A549 (cell line): ENCODE data around the gene C1orf94. TPM values are rescaled to one million over a fixed set of nuclear protein-coding genes. Genes with fewer than 3 reads are reported as not detected.

Experiments
- ATAC-seq, 2 experiments: fragments of 200-7000 bp in 1 of 2; fragments of >200 bp in 1 of 2; cut with Nextera tagmentation in 1 of 2; cut with Tn5 transposase in 1 of 2; 3 replicates each; pipeline versions ENCODE4 v1.8.0 to v1.9.1; 2018 to 2020; ENCODE audit warnings: mild to moderate bottlenecking in 1 of 2, moderate library complexity in 1 of 2
- CTCF ChIA-PET: fragments of 300-600 bp; sonication (Branson Sonifier 250); formaldehyde crosslinking; extraction: SDS; loops from one replicate; lab custom pipeline; 2021; ENCODE audit warnings: antibody characterized with exemption, inconsistent platforms; lab: Yijun Ruan, JAX
- POLR2A ChIA-PET: fragments of 350-600 bp; formaldehyde crosslinking; extraction: SDS; loops from one replicate; lab custom pipeline; 2021; ENCODE audit warnings: antibody characterized with exemption, inconsistent platforms; lab: Yijun Ruan, JAX
- DNase-seq, 2 experiments: peaks; one replicate each; pipeline versions ENCODE4 v3.0.0 to v3.0.0-alpha.2; 2011 to 2016; ENCODE audit warnings: low read depth in 1 of 2, low spot score in 1 of 2
- FAIRE-seq: peaks from 2 replicates; lab custom pipeline; 2011; peaks lifted over from hg19 to GRCh38; lab: Jason Lieb, UNC
- H3K27ac ChIP-seq, 2 experiments: fragments of >200 bp; sonication (Bioruptor Twin); formaldehyde crosslinking; 3 replicates each; pipeline ENCODE4 v1.5.1; 2016 to 2017
- H3K4me1 ChIP-seq: fragments of >200 bp; sonication (Bioruptor Twin); formaldehyde crosslinking; 3 replicates; pipeline ENCODE4 v1.6.1; 2016
- H3K4me2 ChIP-seq: fragments of >200 bp; sonication (Bioruptor Twin); formaldehyde crosslinking; 3 replicates; pipeline ENCODE4 v1.6.1; 2016
- H3K4me3 ChIP-seq: fragments of >200 bp; sonication (Bioruptor Twin); formaldehyde crosslinking; 3 replicates; pipeline ENCODE4 v1.5.1; 2016
- H3K9me3 ChIP-seq: fragments of >200 bp; sonication (Bioruptor Twin); formaldehyde crosslinking; 3 replicates; pipeline ENCODE4 v1.6.1; 2016
- BHLHE40 ChIP-seq: IDR thresholded peaks from 2 replicates; pipeline ENCODE4 v1.6.1; 2012; ENCODE audit warnings: low read depth, low read length, inconsistent platforms
- CHD2 ChIP-seq: fragments of 150-350 bp; IDR thresholded peaks from 2 replicates; pipeline ENCODE4 v1.6.1; 2014; ENCODE audit warnings: low read length; ENCODE audit not compliant: partially characterized antibody
- EHF ChIP-seq: fragments of 250-450 bp; sonication (Bioruptor Pico); IDR thresholded peaks from 2 replicates; pipeline ENCODE4 v1.5.0; 2020; ENCODE audit warnings: mild to moderate bottlenecking
- EHMT2 ChIP-seq: fragments of 200-600 bp; sonication (generic); IDR thresholded peaks from 2 replicates; pipeline ENCODE4 v1.6.1; 2016; ENCODE audit warnings: antibody characterized with exemption, low read depth, mild to moderate bottlenecking, moderate library complexity
- EP300 ChIP-seq, 2 experiments: fragments of >200 bp; sonication (Bioruptor Twin); formaldehyde crosslinking; IDR thresholded peaks; 2 replicates in 1 of 2; 3 replicates in 1 of 2; pipeline ENCODE4 v1.6.1; 2016 to 2017
- FOSB ChIP-seq: fragments of 250-450 bp; sonication (Bioruptor Pico); IDR thresholded peaks from 2 replicates; pipeline ENCODE4 v1.5.0; 2020; ENCODE audit warnings: mild to moderate bottlenecking, moderate library complexity
- FOSL2 ChIP-seq, 2 experiments: fragments of 450-650 bp in 1 of 2; fragments of >200 bp in 1 of 2; sonication (Bioruptor Twin) in 1 of 2; formaldehyde crosslinking; IDR thresholded peaks; 2 replicates each; pipeline versions ENCODE4 v1.5.0 to v1.6.1; 2016 to 2020; ENCODE audit warnings: mild to moderate bottlenecking in 1 of 2, moderate library complexity in 1 of 2
- HDAC2 ChIP-seq: fragments of 200-600 bp; sonication (generic); IDR thresholded peaks from 2 replicates; pipeline ENCODE4 v1.6.1; 2016
- HES2 ChIP-seq: fragments of >200 bp; sonication (Bioruptor Twin); formaldehyde crosslinking; IDR thresholded peaks from 2 replicates; pipeline ENCODE4 v1.6.1; 2016
- HOXB13 ChIP-seq: fragments of 250-450 bp; sonication (Bioruptor Pico); IDR thresholded peaks from 2 replicates; pipeline ENCODE4 v1.5.0; 2020; ENCODE audit warnings: low read depth, mild to moderate bottlenecking, moderate library complexity
- JUN ChIP-seq, 2 experiments: fragments of >200 bp; sonication (Bioruptor Twin); formaldehyde crosslinking; IDR thresholded peaks; 2 replicates in 1 of 2; 3 replicates in 1 of 2; pipeline ENCODE4 v1.6.1; 2016 to 2017
- JUNB ChIP-seq: fragments of >200 bp; sonication (Bioruptor Twin); formaldehyde crosslinking; IDR thresholded peaks from 2 replicates; pipeline ENCODE4 v1.6.1; 2016
- MAFK ChIP-seq: fragments of 450-650 bp; IDR thresholded peaks from 2 replicates; pipeline ENCODE4 v1.6.1; 2014; ENCODE audit not compliant: partially characterized antibody
- PBX3 ChIP-seq: IDR thresholded peaks from 2 replicates; pipeline ENCODE4 v1.6.1; 2012
- PHF8 ChIP-seq: fragments of 200-600 bp; sonication (generic); IDR thresholded peaks from 2 replicates; pipeline ENCODE4 v1.6.1; 2016; ENCODE audit warnings: low read depth, mild to moderate bottlenecking, antibody characterized with exemption, moderate library complexity, borderline replicate concordance
- RARB ChIP-seq: fragments of 250-450 bp; sonication (Bioruptor Pico); IDR thresholded peaks from 2 replicates; pipeline ENCODE4 v1.8.0; 2021; ENCODE audit warnings: mild to moderate bottlenecking, moderate library complexity
- RCOR1 ChIP-seq: fragments of 150-350 bp; IDR thresholded peaks from 2 replicates; pipeline ENCODE4 v1.6.1; 2014; ENCODE audit warnings: antibody characterized with exemption, low read length, low read depth
- RFX5 ChIP-seq: fragments of 450-650 bp; IDR thresholded peaks from 2 replicates; pipeline ENCODE4 v1.7.1; 2014; ENCODE audit warnings: antibody characterized with exemption, mild to moderate bottlenecking, moderate library complexity
- RNF2 ChIP-seq: fragments of 200-600 bp; sonication (generic); IDR thresholded peaks from 2 replicates; pipeline ENCODE4 v1.6.1; 2016; ENCODE audit warnings: low read depth, mild to moderate bottlenecking, antibody characterized with exemption, moderate library complexity, borderline replicate concordance
- SMC3 ChIP-seq: fragments of >200 bp; sonication (Bioruptor Twin); formaldehyde crosslinking; IDR thresholded peaks from 3 replicates; pipeline ENCODE4 v1.6.1; 2018; ENCODE audit warnings: inconsistent platforms
- SREBF2 ChIP-seq: fragments of 450-650 bp; IDR thresholded peaks from 2 replicates; pipeline ENCODE4 v1.6.1; 2014; ENCODE audit warnings: mild to moderate bottlenecking, moderate library complexity
- TFCP2L1 ChIP-seq: fragments of 250-450 bp; sonication (Bioruptor Pico); IDR thresholded peaks from 2 replicates; pipeline ENCODE4 v1.5.0; 2021; ENCODE audit warnings: mild to moderate bottlenecking
- TP53 ChIP-seq: fragments of 250-450 bp; sonication (Bioruptor Pico); IDR thresholded peaks from 2 replicates; pipeline ENCODE4 v1.5.0; 2021; ENCODE audit warnings: mild to moderate bottlenecking, moderate library complexity
- USF2 ChIP-seq: fragments of 450-650 bp; IDR thresholded peaks from 2 replicates; pipeline ENCODE4 v1.6.1; 2014; ENCODE audit warnings: antibody characterized with exemption
- ZFP36 ChIP-seq: fragments of 450-650 bp; IDR thresholded peaks from 2 replicates; pipeline ENCODE4 v1.6.1; 2014; ENCODE audit warnings: borderline replicate concordance; ENCODE audit not compliant: partially characterized antibody
- ZNF302 ChIP-seq: fragments of 250-450 bp; sonication (Bioruptor Pico); IDR thresholded peaks from 2 replicates; pipeline ENCODE4 v1.9.0; 2021; ENCODE audit warnings: inconsistent platforms, mild to moderate bottlenecking, moderate library complexity
- ZSCAN20 ChIP-seq: fragments of 250-450 bp; sonication (Bioruptor Pico); IDR thresholded peaks from 2 replicates; pipeline ENCODE4 v1.8.0; 2022; ENCODE audit warnings: mild to moderate bottlenecking, moderate library complexity
- WGBS: methylation state at CpG from one replicate; pipeline ENCODE4 v1.1.6; 2017; ENCODE audit errors: missing lambda C conversion rate; 5-methylcytosine and 5-hydroxymethylcytosine counted together
- polyA plus RNA-seq, 4 experiments: library from polyadenylated mRNA; depleted of rRNA in 3 of 4; stranded (reverse); fragments of >200 nt; fragmentation: RNase III in 1 of 4; extraction: RNeasy Plus Mini Kit Qiagen cat#74134 plus additional on column Dnase treatment in 1 of 4; gene quantifications; 2 replicates in 3 of 4; 3 replicates in 1 of 4; pipeline ENCODE4 v1.2.3, GENCODE V29; 2011 to 2017

Gene C1orf94
- polyA plus RNA-seq, 2 of the 4 experiments (the other 2 are of a cell fraction) = not detected

GRCh38 chr1:34192621-34193020 is 15.9 kb downstream of the C1orf94 start:
- H3K4me3 ChIP-seq = no peak overlapping the region
- no peak overlapping the region for H3K27ac ChIP-seq
- no peak for FAIRE-seq
- no peak for DNase-seq
- no peaks in the 10 kb centered on the region for H3K4me1 ChIP-seq
- TF ChIP-seq RCOR1 (no peak), EP300 (IDR thresholded peaks at IDR 0.05) (no peak), RARB (CRISPR knock-in tag) (no peak), HOXB13 (CRISPR knock-in tag) (no peak), CHD2 (no peak), BHLHE40 (no peak), TFCP2L1 (CRISPR knock-in tag) (no peak), SREBF2 (no peak), HES2 (no peak), FOSB (no peak), PHF8 (no peak), ZNF302 (CRISPR knock-in tag) (no peak), FOSL2 (IDR thresholded peaks at IDR 0.05) (no peak), FOSL2 (CRISPR knock-in tag; IDR thresholded peaks at IDR 0.05) (no peak), TP53 (CRISPR knock-in tag) (no peak), ZSCAN20 (CRISPR knock-in tag) (no peak), RFX5 (no peak), MAFK (no peak), EHMT2 (no peak), ZFP36 (no peak), EHF (CRISPR knock-in tag) (no peak)
- H3K9me3 ChIP-seq = no peaks in the 10 kb centered on the region
- 2% methylated on average over 3 of the region's 3 CpGs for WGBS
- ATAC-seq = no peak
- ChIA-PET CTCF (no interaction called here), POLR2A (no interaction called here)
- H3K4me2 ChIP-seq = no peak overlapping the region

GRCh38 chr1:34199927-34200326 is 23.2 kb downstream of the C1orf94 start:
- 14% methylated on average over 1 of the region's 1 CpG for WGBS
- DNase-seq = peak; percentile 4 to 11
- ATAC-seq = 0 out of 6 replicates have a peak, but pooled peaks of 1 of the 2 experiments have one; percentile 50
- TF ChIP-seq USF2 = no peak
- no peak for TF ChIP-seq SMC3
- TF ChIP-seq MAFK = no peak
- TF ChIP-seq PBX3 = no peak
- no peak for TF ChIP-seq CHD2
- TF ChIP-seq JUN (IDR thresholded peaks at IDR 0.05) = no peak
- no peak for TF ChIP-seq HDAC2
- no peak for TF ChIP-seq JUNB
- TF ChIP-seq RNF2 = no peak
- TF ChIP-seq, all 56 proteins: peak for 0
- H3K4me3 ChIP-seq = no peak overlapping the region
- POLR2A ChIA-PET = no interaction called here
- H3K9me3 ChIP-seq = no peaks in the 10 kb centered on the region
- CTCF ChIA-PET = no interaction called here
- H3K4me1 ChIP-seq = no peaks in the 10 kb centered on the region
- H3K27ac ChIP-seq = no peak overlapping the region
- no peak for FAIRE-seq
- no peak overlapping the region for H3K4me2 ChIP-seq
